HepG2 (cell line): Measurements from ENCODE around the gene PDP2. TPM values are rescaled to one million over a fixed set of nuclear protein-coding genes. Genes with fewer than 3 reads are reported as not detected.
A peak's percentile ranks its signal among the peaks of the same experiment; 100 is the strongest.

Experiments
- CHD4 ChIP-seq: fragments of 200-600 bp; sonication (generic); IDR thresholded peaks from 2 replicates; pipeline ENCODE4 v1.7.0; 2017; ENCODE audit warnings: mild to moderate bottlenecking, low read length, borderline replicate concordance
- HDAC2 ChIP-seq: sonication (generic); formaldehyde crosslinking; IDR thresholded peaks from 2 replicates; pipeline ENCODE4 v1.4.0; 2020; ENCODE audit warnings: missing genetic modification reagents
- JUNB ChIP-seq: sonication (generic); formaldehyde crosslinking; IDR thresholded peaks from 2 replicates; pipeline ENCODE4 v1.8.0; 2022; ENCODE audit warnings: missing genetic modification reagents, mild to moderate bottlenecking, borderline replicate concordance
- RFX5 ChIP-seq: IDR thresholded peaks from 2 replicates; pipeline ENCODE4 v1.6.1; 2011; ENCODE audit warnings: low read depth, low read length, improper control_type of control experiment
- SIX4 ChIP-seq: sonication (generic); formaldehyde crosslinking; IDR thresholded peaks from 2 replicates; pipeline ENCODE4 v1.4.0; 2020; ENCODE audit warnings: missing genetic modification reagents
- SNAPC5 ChIP-seq: sonication (generic); formaldehyde crosslinking; IDR thresholded peaks from 2 replicates; pipeline ENCODE4 v1.8.1; 2023; ENCODE audit warnings: mild to moderate bottlenecking, missing genetic modification reagents, borderline replicate concordance
- TIGD3 ChIP-seq: sonication (generic); formaldehyde crosslinking; IDR thresholded peaks from 2 replicates; pipeline ENCODE4 v1.5.1; 2020; ENCODE audit warnings: mild to moderate bottlenecking, missing genetic modification reagents, borderline replicate concordance
- ZNF253 ChIP-seq: sonication (generic); formaldehyde crosslinking; IDR thresholded peaks from 2 replicates; pipeline ENCODE4 v1.8.0; 2022; ENCODE audit warnings: mild to moderate bottlenecking, missing genetic modification reagents, borderline replicate concordance
- ZNF280D ChIP-seq: sonication (generic); formaldehyde crosslinking; IDR thresholded peaks from 2 replicates; pipeline ENCODE4 v1.5.1; 2020; ENCODE audit warnings: mild to moderate bottlenecking, missing genetic modification reagents
- polyA plus RNA-seq, 8 experiments: library from polyadenylated mRNA; depleted of rRNA in 3 of 8; stranded (reverse) in 7 of 8; unstranded in 1 of 8; fragments of >200 nt; fragmentation: Illumina TruSeq in 4 of 8; extraction: Trizol in 4 of 8; gene quantifications; 2 replicates each; pipeline versions ENCODE4 v1.2.1 to v1.2.3, GENCODE V29; 2011 to 2016; ENCODE audit warnings: low read depth in 4 of 8, missing spikeins in 1 of 8, mixed read lengths in 1 of 8; ENCODE audit not compliant: insufficient read depth in 1 of 8
- total RNA-seq, 5 experiments: library from RNA; depleted of rRNA; stranded (reverse); fragments of >200 nt; fragmentation: Illumina TruSeq; extraction: Trizol; gene quantifications; 2 replicates each; pipeline ENCODE4 v1.2.3, GENCODE V29; 2016; ENCODE audit warnings: low read depth in 1 of 5
- TF ChIP-seq, protein P1 (sequence below): sonication (generic); formaldehyde crosslinking; IDR thresholded peaks from 2 replicates; pipeline ENCODE4 v1.5.0; 2020; ENCODE audit warnings: mild to moderate bottlenecking, missing genetic modification reagents
- TF ChIP-seq, protein P2 (sequence below): sonication (generic); formaldehyde crosslinking; IDR thresholded peaks from 2 replicates; pipeline ENCODE4 v1.5.0; 2020; ENCODE audit warnings: missing genetic modification reagents

The PDP2 gene
- total and polyA plus RNA-seq, 2 of the 13 experiments (the other 11 are each of a cell fraction or from before 2014, with no cell fraction given): 12.8 to 15.8 TPM

GRCh38 chr16:66905633-66906539 lies 25.6 kb downstream of the PDP2 start (continued):
- TF ChIP-seq TIGD3 (CRISPR knock-in tag) (no peak), RFX5 (peak; percentile 34; the same call in 1 of the 2 replicates), JUNB (no peak), ZNF253 (CRISPR knock-in tag) (no peak; the same call in 1 of the 2 replicates), SNAPC5 (no peak), HDAC2 (CRISPR knock-in tag) (peak; percentile 95), ZNF280D (CRISPR knock-in tag) (peak; percentile 66; the same call in 1 of the 2 replicates), CHD4 (peak; percentile 84; the same call in 1 of the 2 replicates), SIX4 (CRISPR knock-in tag) (no peak)
- TF ChIP-seq, protein P1, sequence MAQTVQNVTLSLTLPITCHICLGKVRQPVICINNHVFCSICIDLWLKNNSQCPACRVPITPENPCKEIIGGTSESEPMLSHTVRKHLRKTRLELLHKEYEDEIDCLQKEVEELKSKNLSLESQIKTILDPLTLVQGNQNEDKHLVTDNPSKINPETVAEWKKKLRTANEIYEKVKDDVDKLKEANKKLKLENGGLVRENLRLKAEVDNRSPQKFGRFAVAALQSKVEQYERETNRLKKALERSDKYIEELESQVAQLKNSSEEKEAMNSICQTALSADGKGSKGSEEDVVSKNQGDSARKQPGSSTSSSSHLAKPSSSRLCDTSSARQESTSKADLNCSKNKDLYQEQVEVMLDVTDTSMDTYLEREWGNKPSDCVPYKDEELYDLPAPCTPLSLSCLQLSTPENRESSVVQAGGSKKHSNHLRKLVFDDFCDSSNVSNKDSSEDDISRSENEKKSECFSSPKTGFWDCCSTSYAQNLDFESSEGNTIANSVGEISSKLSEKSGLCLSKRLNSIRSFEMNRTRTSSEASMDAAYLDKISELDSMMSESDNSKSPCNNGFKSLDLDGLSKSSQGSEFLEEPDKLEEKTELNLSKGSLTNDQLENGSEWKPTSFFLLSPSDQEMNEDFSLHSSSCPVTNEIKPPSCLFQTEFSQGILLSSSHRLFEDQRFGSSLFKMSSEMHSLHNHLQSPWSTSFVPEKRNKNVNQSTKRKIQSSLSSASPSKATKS (CRISPR knock-in tag): no peak
- TF ChIP-seq, protein P2, sequence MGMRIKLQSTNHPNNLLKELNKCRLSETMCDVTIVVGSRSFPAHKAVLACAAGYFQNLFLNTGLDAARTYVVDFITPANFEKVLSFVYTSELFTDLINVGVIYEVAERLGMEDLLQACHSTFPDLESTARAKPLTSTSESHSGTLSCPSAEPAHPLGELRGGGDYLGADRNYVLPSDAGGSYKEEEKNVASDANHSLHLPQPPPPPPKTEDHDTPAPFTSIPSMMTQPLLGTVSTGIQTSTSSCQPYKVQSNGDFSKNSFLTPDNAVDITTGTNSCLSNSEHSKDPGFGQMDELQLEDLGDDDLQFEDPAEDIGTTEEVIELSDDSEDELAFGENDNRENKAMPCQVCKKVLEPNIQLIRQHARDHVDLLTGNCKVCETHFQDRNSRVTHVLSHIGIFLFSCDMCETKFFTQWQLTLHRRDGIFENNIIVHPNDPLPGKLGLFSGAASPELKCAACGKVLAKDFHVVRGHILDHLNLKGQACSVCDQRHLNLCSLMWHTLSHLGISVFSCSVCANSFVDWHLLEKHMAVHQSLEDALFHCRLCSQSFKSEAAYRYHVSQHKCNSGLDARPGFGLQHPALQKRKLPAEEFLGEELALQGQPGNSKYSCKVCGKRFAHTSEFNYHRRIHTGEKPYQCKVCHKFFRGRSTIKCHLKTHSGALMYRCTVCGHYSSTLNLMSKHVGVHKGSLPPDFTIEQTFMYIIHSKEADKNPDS (CRISPR knock-in tag): peak; percentile 78; the same call in 1 of the 2 replicates
